Hippocampal formation (tissue), 2 donors: ENCODE results near the gene CHST3.

Experiments used
- DNase-seq, 2 donors: peaks; one replicate each; lab custom pipeline; 2025; lab: John Stamatoyannopoulos, UW

The CHST3 gene

DNA sequence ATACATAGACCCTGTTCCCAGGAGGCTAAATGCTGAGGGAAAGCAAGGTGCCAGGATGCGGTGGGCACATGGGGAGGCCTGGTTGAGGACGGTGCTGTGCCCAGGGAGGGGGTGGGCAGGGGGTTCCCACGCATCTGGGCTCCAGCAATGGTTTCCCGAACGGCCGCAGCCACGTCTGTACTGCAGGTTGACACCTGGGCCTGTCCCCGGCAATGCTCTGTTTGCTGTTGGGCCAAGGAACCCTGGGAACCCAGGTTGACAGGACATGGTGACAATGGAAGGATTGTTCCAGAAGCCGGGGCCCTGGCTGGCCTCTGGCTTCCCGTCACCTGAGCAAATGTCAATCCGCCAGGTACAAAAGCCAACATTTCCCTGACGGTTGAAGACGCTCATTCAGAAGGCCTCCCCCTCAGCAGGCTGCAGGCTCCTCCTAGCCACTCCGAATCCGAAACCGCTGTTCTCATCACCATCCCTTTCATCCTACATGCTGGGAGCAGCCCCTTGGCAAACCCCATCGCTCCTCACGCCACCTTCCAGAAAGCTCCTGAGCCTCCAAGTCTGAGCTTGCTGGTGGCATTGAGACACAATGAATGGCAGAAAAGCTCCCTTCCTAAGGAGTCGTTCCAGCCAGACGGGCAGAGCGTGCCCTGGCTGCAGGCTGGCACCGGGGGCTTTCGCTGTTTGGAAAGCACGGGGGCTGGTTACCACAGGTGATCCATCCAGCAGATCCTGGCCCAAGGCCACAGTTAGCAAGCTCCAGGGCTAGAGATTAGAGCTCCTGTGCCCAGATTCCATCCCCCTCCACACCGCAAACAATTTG, 92.9 kb downstream of the CHST3 start:
- DNase-seq = no peak

DNA sequence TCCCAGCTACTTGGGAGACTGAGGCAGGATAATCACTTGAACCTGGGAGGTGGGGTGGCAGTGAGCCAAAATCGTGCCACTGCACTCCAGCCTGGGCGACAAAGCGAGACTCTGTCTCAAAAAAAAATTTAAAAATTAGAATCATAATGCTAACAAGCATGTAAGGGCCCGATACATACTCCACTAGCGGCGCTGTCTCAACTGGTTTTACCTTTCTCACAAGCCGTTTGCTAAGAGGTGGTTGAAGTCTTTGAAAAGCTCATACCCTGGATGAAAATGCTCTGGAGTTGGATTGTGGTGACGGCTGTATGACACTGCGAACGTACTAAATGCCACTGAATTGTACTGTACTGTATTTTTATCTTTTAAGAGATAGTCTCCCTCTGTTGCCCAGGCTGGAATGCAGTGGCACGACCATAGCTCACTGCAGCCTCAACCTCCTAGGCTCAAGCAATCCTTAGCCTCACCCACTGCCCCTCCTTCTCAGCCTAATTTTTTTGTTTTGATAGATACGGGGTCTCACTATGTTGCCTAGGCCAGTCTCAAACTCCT, 94.2 kb downstream of the CHST3 start:
- DNase-seq = no peak

DNA sequence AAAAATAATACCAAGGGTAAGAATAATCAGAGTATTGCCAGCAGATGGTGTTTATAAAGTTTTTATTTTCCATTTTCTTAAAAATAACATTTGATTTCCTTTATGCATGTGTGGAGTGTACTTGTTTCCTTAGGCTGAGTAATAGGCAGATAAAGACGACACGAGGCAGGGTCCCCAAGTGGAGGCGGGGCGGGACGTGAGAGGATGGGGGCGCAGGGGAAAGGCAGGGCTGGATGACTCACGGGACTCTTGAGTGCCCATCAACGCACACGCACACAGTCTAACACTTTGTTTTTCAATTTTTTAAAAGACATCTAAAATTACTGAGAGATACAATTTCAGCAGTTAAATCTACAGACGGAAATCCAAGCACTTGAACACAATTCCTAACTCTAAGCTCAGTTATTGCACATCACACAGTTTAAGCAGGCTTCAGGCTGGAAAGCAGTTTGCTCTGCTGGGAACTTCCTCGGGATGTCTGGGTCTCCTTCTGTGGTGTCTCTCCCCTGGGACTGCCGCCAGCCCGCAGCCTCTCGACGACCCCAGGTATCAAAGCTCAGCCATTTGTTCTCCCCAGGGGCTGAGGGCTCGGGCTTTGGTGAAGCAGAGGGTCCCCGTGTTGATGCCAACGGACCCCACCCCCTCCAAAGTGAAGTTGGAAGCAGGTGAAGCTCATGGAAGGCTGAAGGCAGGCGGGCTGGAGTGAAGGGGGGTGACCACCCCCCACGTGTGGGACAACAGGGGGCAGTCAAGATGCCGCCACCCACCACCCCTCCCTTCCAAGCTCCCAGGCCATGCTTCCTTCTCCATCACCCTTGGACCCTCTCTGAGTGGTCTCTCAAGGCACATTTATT, 95.0 kb downstream of the CHST3 start:
- no peak for DNase-seq

DNA sequence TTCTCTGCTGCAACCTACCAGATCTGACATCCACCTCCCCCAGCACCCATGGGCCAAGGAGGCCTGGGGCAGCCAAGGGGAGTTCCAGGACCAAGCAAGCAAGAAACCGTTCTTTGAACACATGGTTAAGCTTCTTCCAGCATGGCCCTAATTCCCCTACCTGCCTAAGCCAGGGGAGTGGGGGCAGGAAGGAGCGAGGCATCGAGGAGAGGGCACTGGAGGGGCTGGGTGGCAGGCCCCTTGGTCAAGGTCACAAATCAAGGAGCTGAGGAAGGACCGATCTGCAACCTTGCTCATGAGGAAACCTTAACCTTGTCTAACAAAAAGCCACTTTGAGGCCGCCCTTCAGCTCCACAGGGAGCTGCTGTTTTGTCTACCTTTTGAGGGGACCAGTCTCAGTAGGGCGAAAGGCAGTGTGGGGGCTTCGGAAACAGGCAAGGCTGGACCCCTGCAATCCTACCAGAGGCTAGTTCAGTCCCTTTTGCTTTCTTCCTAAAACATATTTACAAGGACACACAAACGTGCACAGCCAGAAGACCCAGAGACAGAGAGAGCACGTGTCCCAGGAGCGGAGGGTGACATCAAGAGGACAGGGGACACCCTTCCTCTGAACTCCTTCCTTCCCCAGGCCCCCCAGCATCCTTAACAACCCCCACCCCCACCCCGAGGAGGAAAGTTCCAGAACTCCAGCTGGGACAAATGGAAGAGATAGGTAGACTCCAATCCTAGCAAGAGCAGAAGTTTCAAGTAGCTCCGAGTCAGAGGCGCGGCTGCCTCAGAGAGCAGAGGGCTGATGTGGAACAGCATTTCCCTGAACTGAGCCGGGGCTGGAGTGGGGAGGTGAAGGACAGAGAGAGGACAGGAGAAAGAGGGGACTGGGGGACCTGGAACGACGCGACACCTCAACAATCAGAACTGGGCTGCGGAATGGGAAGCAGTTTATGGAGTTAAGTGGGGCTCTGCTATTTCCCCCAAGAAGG, 95.9 kb downstream of the CHST3 start:
- no peak for DNase-seq

DNA sequence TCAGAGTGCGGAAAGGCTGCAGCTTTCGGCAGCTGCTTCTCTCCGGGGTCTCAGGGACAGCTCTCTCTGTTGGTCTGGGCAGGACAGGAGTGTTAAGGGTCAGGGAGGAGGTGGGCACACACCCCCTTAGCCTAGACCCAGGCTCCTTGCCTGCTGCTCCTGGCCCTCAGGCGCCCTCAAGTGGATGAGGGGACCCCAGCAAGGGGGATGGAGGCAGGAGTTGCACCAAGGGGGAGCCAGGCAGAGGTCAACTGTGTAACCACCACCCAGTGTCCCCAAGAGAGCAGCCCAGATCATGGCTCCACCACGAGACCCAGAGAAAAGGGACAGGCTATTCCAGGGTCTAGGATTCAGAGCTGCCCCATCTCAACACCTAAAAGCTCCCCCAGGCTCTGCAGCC, 97.3 kb downstream of the CHST3 start:
- no peak for DNase-seq

DNA sequence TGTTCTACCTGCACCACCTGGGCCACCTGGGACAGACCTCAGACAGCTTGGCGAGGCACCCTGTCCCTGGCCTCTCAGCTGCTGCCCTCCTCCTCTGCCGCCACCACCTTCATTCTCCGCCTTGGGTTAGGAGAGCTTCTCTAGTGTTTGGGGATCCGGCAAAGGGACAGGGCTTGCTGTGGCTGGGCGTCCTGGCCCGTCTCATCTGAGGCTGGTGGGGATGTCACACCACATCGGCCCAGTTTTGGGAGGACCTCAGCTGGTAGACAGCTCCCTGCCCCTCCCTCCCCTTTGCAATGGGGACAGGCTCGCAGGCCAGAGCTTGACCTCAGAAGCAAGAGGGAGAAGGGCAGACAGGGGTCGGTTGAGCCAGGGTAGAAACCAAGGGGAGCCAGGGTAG, 97.7 kb downstream of the CHST3 start:
- no peak for DNase-seq

DNA sequence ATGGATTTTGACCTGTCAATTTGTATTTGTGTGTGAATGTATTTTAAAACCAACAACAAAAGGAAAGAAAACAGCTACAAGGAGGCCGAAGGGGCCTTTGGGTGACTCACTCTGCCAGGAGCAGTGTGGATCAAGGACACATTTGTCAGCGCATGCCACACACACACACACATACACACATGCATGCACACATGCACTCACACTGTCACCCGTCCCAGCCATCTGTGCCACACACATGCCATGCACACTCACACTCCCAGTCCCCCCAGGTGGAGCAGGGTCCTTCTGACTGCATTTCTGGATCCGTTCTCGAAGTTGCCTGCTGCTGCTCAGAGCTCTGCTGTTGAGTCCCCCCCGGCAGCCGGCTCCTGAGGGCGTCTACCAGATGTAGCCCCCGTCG, 98.2 kb downstream of the CHST3 start:
- no peak for DNase-seq
